Endothelial cell of umbilical vein (primary cell): ENCODE results near the gene GFI1B. TPM values are rescaled to one million over a fixed set of nuclear protein-coding genes. Genes with fewer than 3 reads are reported as not detected.

Experiments used
- BruUV-seq: library from RNA; stranded (reverse); fragments of 400-500 nt; replicated peaks from 2 replicates; lab custom pipeline; 2021; lab: Mats Ljungman, UMichigan
- CTCF ChIA-PET: fragments of 300-600, 350-600 bp; sonication (Branson Sonifier 250); formaldehyde crosslinking; loops from one replicate; lab custom pipeline; 2021; ENCODE audit warnings: antibody characterized with exemption, inconsistent platforms; lab: Charles Lee
- POLR2A ChIA-PET: fragments of 300-600, 350-600 bp; sonication (Branson Sonifier 250); formaldehyde crosslinking; loops from one replicate; lab custom pipeline; 2021; ENCODE audit warnings: antibody characterized with exemption, inconsistent platforms; lab: Charles Lee
- DNase-seq: peaks from one replicate; pipeline ENCODE4 v3.0.0-alpha.2; 2011; ENCODE audit warnings: low read depth, low spot score
- FAIRE-seq: peaks from 2 replicates; lab custom pipeline; 2011; peaks lifted over from hg19 to GRCh38; lab: Jason Lieb, UNC
- H2AFZ ChIP-seq: 2 replicates; pipeline ENCODE4 v1.6.0; 2012; ENCODE audit warnings: low read depth, low read length, control low read depth, inconsistent platforms
- H3K27ac ChIP-seq: 2 replicates; pipeline ENCODE4 v1.5.1; 2011; ENCODE audit warnings: low read depth, mild to moderate bottlenecking, control low read depth, low read length, moderate library complexity; ENCODE audit not compliant: insufficient read depth
- H3K27me3 ChIP-seq, 2 experiments: 2 replicates each; pipeline versions ENCODE4 v1.6.0 to v1.6.1; 2011; ENCODE audit warnings: low read length in 2 of 2, mixed read lengths in 1 of 2; ENCODE audit not compliant: control insufficient read depth in 2 of 2, insufficient read depth in 2 of 2
- H3K36me3 ChIP-seq, 2 experiments: 2 replicates in 1 of 2; 3 replicates in 1 of 2; pipeline ENCODE4 v1.5.1; 2011; ENCODE audit warnings: low read length in 2 of 2, mild to moderate bottlenecking in 1 of 2, moderate library complexity in 1 of 2; ENCODE audit not compliant: control insufficient read depth in 2 of 2, insufficient read depth in 2 of 2; ENCODE audit errors: extremely low read depth in 1 of 2
- H3K4me1 ChIP-seq: 3 replicates; pipeline ENCODE4 v1.5.1; 2011; ENCODE audit warnings: mild to moderate bottlenecking, low read length; ENCODE audit not compliant: control insufficient read depth, insufficient read depth; ENCODE audit errors: extremely low read depth
- H3K4me2 ChIP-seq: 2 replicates; pipeline ENCODE4 v1.6.1; 2011; ENCODE audit warnings: low read length, control low read depth, mixed read lengths; ENCODE audit not compliant: insufficient read depth
- H3K4me3 ChIP-seq, 3 experiments: fragments of 200-600 bp in 1 of 3; sonication (generic), shearing (Covaris generic) in 1 of 3; replicated peaks in 1 of 3; 2 replicates each; pipeline ENCODE4 v1.5.1; 2011 to 2016; ENCODE audit warnings: control low read depth in 3 of 3, low read length in 3 of 3, mild to moderate bottlenecking in 2 of 3, inconsistent platforms in 1 of 3, low read depth in 1 of 3, moderate library complexity in 1 of 3; ENCODE audit not compliant: insufficient read depth in 1 of 3
- H3K79me2 ChIP-seq: 2 replicates; pipeline ENCODE4 v1.6.0; 2012; ENCODE audit warnings: low read length, inconsistent platforms; ENCODE audit not compliant: control insufficient read depth, insufficient read depth
- H3K9ac ChIP-seq: replicated peaks from 2 replicates; pipeline ENCODE3; 2011; ENCODE audit warnings: low read length, control low read depth; ENCODE audit not compliant: insufficient read depth; ENCODE audit errors: extremely low read depth
- H3K9me1 ChIP-seq: replicated peaks from 3 replicates; pipeline ENCODE4 v1.6.0; 2011; ENCODE audit warnings: mild to moderate bottlenecking, low read length; ENCODE audit not compliant: control insufficient read depth, insufficient read depth; ENCODE audit errors: extremely low read depth
- H3K9me3 ChIP-seq: replicated peaks from 2 replicates; pipeline ENCODE4 v1.5.1; 2012; ENCODE audit warnings: low read length, inconsistent platforms; ENCODE audit not compliant: control insufficient read depth, insufficient read depth
- H4K20me1 ChIP-seq: replicated peaks from 2 replicates; pipeline ENCODE3; 2011; ENCODE audit warnings: mild to moderate bottlenecking, low read length; ENCODE audit not compliant: control insufficient read depth, insufficient read depth; ENCODE audit errors: extremely low read depth
- EZH2 ChIP-seq: IDR thresholded peaks from 2 replicates; pipeline ENCODE4 v1.6.1; 2012; ENCODE audit warnings: borderline replicate concordance, low read depth, mild to moderate bottlenecking, moderate library complexity, low read length, inconsistent platforms; ENCODE audit not compliant: severe bottlenecking
- FOS ChIP-seq: IDR thresholded peaks from 2 replicates; pipeline ENCODE4 v1.6.1; 2011; ENCODE audit warnings: mild to moderate bottlenecking, low read length, moderate library complexity, borderline replicate concordance; ENCODE audit not compliant: insufficient read depth
- GATA2 ChIP-seq: IDR thresholded peaks from 2 replicates; pipeline ENCODE4 v1.7.0; 2011; ENCODE audit warnings: low read depth, mild to moderate bottlenecking, moderate library complexity, mixed read lengths, low read length; ENCODE audit not compliant: insufficient read length, insufficient read depth
- JUN ChIP-seq: IDR thresholded peaks from 2 replicates; pipeline ENCODE4 v1.6.1; 2011; ENCODE audit warnings: borderline replicate concordance, low read depth; ENCODE audit not compliant: insufficient read length, insufficient read depth
- MAX ChIP-seq: IDR thresholded peaks from 2 replicates; pipeline ENCODE4 v1.6.1; 2011; ENCODE audit not compliant: insufficient read depth, insufficient read length
- MYC ChIP-seq: IDR thresholded peaks from one replicate; pipeline ENCODE4 v1.6.1; 2011; ENCODE audit warnings: mild to moderate bottlenecking, low read depth, low read length
- POLR2A ChIP-seq: IDR thresholded peaks from 2 replicates; pipeline ENCODE4 v1.6.1; 2012; ENCODE audit warnings: low read depth, mild to moderate bottlenecking, control low read depth, low read length
- POLR2AphosphoS5 ChIP-seq: IDR thresholded peaks from 2 replicates; pipeline ENCODE4 v1.6.1; 2012; ENCODE audit warnings: low read depth, mild to moderate bottlenecking, control low read depth, low read length, moderate library complexity; ENCODE audit not compliant: insufficient read depth
- dilution Hi-C: fragments of 300-500 bp; cut with MboI; formaldehyde crosslinking; loops from one replicate; pipeline ENCODE4 v1.15.0; 2019; ENCODE audit warnings: low sequenced_read_pairs; ENCODE audit not compliant: extremely low pct_ligation_motif_present
- intact Hi-C: fragments of 100-400 bp; cut with micrococcal nuclease; formaldehyde crosslinking; loops from one replicate; pipeline ENCODE4 v1.10.0; 2022
- polyA plus RNA-seq, 4 experiments: library from polyadenylated mRNA; depleted of rRNA in 3 of 4; stranded (reverse) in 3 of 4; unstranded in 1 of 4; fragments of >200 nt; gene quantifications; 2 replicates each; pipeline versions ENCODE4 v1.2.1 to v1.2.3, GENCODE V29; 2011 to 2012; ENCODE audit warnings: missing spikeins in 1 of 4
- total RNA-seq: library from RNA; stranded (reverse); gene quantifications from 2 replicates; pipeline ENCODE4 v1.2.3, GENCODE V29; 2021
- TF ChIP-seq, protein P1 (sequence below), 2 donors: IDR thresholded peaks; 1 replicate in 1 of 2; 2 replicates in 1 of 2; pipeline ENCODE4 v1.5.1; 2011; ENCODE audit warnings: low read length in 2 of 2, mild to moderate bottlenecking in 2 of 2, moderate library complexity in 2 of 2, control low read depth in 1 of 2, inconsistent platforms in 1 of 2, low read depth in 1 of 2; ENCODE audit not compliant: insufficient read depth in 1 of 2; ENCODE audit errors: extremely low read depth in 1 of 2

The GFI1B gene
- total and polyA plus RNA-seq, 2 donors (not counting 3 experiments of a cell fraction or from before 2014, with no cell fraction given), result 0.04 TPM; not detected in 1

- Histone ChIP-seq H3K9me1 (no peaks in the 10 kb centered on the region), H4K20me1 (no peaks in the 10 kb centered on the region), H3K9ac (no peak overlapping the region), H2AFZ (no peak overlapping the region), H3K4me2 (no peak overlapping the region), H3K79me2 (no peaks in the 10 kb centered on the region), H3K36me3 (no peaks in the 10 kb centered on the region), H3K27me3 (peaks cover 0 to 11% of the 10 kb centered on the region in 2 experiments), H3K4me1 (no peaks in the 10 kb centered on the region), H3K9me3 (no peaks in the 10 kb centered on the region), H3K4me3 (no peak overlapping the region), H3K27ac (no peak overlapping the region)
- ChIA-PET CTCF (interaction anchor here (2.7 kb wide), 1 partner anchor 18 kb away, joined by 8 read pairs; the partner anchor contains the start of gene GFI1B), POLR2A (no interaction called here)
- no peak for DNase-seq
- TF ChIP-seq, protein P1, sequence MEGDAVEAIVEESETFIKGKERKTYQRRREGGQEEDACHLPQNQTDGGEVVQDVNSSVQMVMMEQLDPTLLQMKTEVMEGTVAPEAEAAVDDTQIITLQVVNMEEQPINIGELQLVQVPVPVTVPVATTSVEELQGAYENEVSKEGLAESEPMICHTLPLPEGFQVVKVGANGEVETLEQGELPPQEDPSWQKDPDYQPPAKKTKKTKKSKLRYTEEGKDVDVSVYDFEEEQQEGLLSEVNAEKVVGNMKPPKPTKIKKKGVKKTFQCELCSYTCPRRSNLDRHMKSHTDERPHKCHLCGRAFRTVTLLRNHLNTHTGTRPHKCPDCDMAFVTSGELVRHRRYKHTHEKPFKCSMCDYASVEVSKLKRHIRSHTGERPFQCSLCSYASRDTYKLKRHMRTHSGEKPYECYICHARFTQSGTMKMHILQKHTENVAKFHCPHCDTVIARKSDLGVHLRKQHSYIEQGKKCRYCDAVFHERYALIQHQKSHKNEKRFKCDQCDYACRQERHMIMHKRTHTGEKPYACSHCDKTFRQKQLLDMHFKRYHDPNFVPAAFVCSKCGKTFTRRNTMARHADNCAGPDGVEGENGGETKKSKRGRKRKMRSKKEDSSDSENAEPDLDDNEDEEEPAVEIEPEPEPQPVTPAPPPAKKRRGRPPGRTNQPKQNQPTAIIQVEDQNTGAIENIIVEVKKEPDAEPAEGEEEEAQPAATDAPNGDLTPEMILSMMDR (IDR thresholded peaks at IDR 0.05; ENCODE audit: extremely low read depth in 1 of 2, insufficient read depth in 1 of 2, low read depth in 1 of 2, low read length in 2 of 2), result no peak
- TF ChIP-seq MAX (no peak), EZH2 (no peak), FOS (no peak), MYC (no peak), GATA2 (no peak), POLR2A (no peak), JUN (no peak), POLR2AphosphoS5 (no peak)
- no peak for FAIRE-seq
- intact Hi-C loops (no loop called here), dilution Hi-C loops (no loop called here)
- no TSS peak for BruUV-seq
Observed at GRCh38 chr9:132995879-132996278, 17.4 kb downstream of the GFI1B start.
